ENCODE data around the gene USP51. TPM values are rescaled to one million over a fixed set of nuclear protein-coding genes. Genes with fewer than 3 reads are reported as not detected.

The USP51 gene
- polyA plus RNA-seq, 3 donors = 0.05 to 0.18 TPM; not detected in 1

- no peak for TF ChIP-seq CTCF (IDR thresholded peaks at IDR 0.05)
- H3K9me3 ChIP-seq (replicated peaks in 1 of 2; ENCODE audit: control insufficient read depth in 1 of 2, insufficient read depth in 1 of 2, low read length in 2 of 2) = no peaks in the 10 kb centered on the region
- Mint-ChIP-seq H3K27me3 (ENCODE audit: low read depth in 3 of 3) (peaks cover 0 to 2% (median 0%) of the 10 kb centered on the region in 3 donors), H3K4me3 (no peak overlapping the region), H3K27ac (no peak overlapping the region), H3K36me3 (no peaks in the 10 kb centered on the region), H3K4me1 (peaks cover 11% of the 10 kb centered on the region), H3K9me3 (peaks cover 0 to 3% (median 0%) of the 10 kb centered on the region in 7 donors)
- H3K4me2 ChIP-seq (replicated peaks; ENCODE audit: extremely low read depth, low read length, poor library complexity, severe bottlenecking) = no peak overlapping the region
- H3K9ac ChIP-seq (ENCODE audit: insufficient read depth, low read length, poor library complexity, severe bottlenecking) = no peak overlapping the region
- WGBS (ENCODE audit: insufficient coverage) = no CpG with 5 or more reads among the region's 4 CpGs
- no peak overlapping the region for H2AFZ ChIP-seq (ENCODE audit: insufficient read depth, low read depth, low read length, poor library complexity, severe bottlenecking)
- no peaks in the 10 kb centered on the region for H3K36me3 ChIP-seq (replicated peaks in 1 of 2; ENCODE audit: control insufficient read depth in 1 of 2, insufficient read depth in 2 of 2, low read length in 2 of 2)
- H3K4me1 ChIP-seq (ENCODE audit: control insufficient read depth in 1 of 2, insufficient read depth in 2 of 2, low read length in 2 of 2) = peaks cover 7 to 11% of the 10 kb centered on the region in 2 donors
- no peaks in the 10 kb centered on the region for H3K27me3 ChIP-seq (ENCODE audit: control insufficient read depth in 2 of 2, insufficient read depth in 2 of 2, low read length in 2 of 2)
- no peaks in the 10 kb centered on the region for H4K20me1 ChIP-seq (ENCODE audit: insufficient read depth, low read length)
- no peak overlapping the region for H3K27ac ChIP-seq (ENCODE audit: low read depth in 1 of 2, low read length in 2 of 2)
- H3K79me2 ChIP-seq (ENCODE audit: insufficient read depth, low read length) = no peaks in the 10 kb centered on the region
- intact Hi-C loops (cut with micrococcal nuclease) = no loop called here
- no peak for DNase-seq
- H3K4me3 ChIP-seq (replicated peaks in 1 of 3; ENCODE audit: low read depth in 2 of 3, low read length in 3 of 3) = no peak overlapping the region
Measured at GRCh38 chrX:55490974-55491373, 1.3 kb upstream of the USP51 start.

GRCh38 chrX:55490121-55490520, 473 bp upstream of the USP51 start:
- Histone ChIP-seq H3K36me3 (replicated peaks in 1 of 2; ENCODE audit: control insufficient read depth in 1 of 2, insufficient read depth in 2 of 2, low read length in 2 of 2) (no peaks in the 10 kb centered on the region), H4K20me1 (ENCODE audit: insufficient read depth, low read length) (no peaks in the 10 kb centered on the region), H3K9ac (ENCODE audit: insufficient read depth, low read length, poor library complexity, severe bottlenecking) (no peak overlapping the region), H2AFZ (ENCODE audit: insufficient read depth, low read depth, low read length, poor library complexity, severe bottlenecking) (peak overlapping the region; percentile 87), H3K4me1 (ENCODE audit: control insufficient read depth in 1 of 2, insufficient read depth in 2 of 2, low read length in 2 of 2) (peaks cover 7 to 11% of the 10 kb centered on the region in 2 donors), H3K4me2 (replicated peaks; ENCODE audit: extremely low read depth, low read length, poor library complexity, severe bottlenecking) (peak overlapping the region; percentile 70), H3K27ac (ENCODE audit: low read depth in 1 of 2, low read length in 2 of 2) (no peak overlapping the region), H3K27me3 (ENCODE audit: control insufficient read depth in 2 of 2, insufficient read depth in 2 of 2, low read length in 2 of 2) (no peaks in the 10 kb centered on the region), H3K79me2 (ENCODE audit: insufficient read depth, low read length) (no peaks in the 10 kb centered on the region), H3K4me3 (replicated peaks in 1 of 3; ENCODE audit: low read depth in 2 of 3, low read length in 3 of 3) (peak overlapping the region in 1 of 3 experiments; percentile 91), H3K9me3 (replicated peaks in 1 of 2; ENCODE audit: control insufficient read depth in 1 of 2, insufficient read depth in 1 of 2, low read length in 2 of 2) (no peaks in the 10 kb centered on the region)
- Mint-ChIP-seq H3K36me3 (no peaks in the 10 kb centered on the region), H3K27ac (peak overlapping the region in 1 of 7 donors; percentile 10), H3K9me3 (peaks cover 0 to 3% (median 0%) of the 10 kb centered on the region in 7 donors), H3K27me3 (ENCODE audit: low read depth in 3 of 3) (peaks cover 0 to 2% (median 0%) of the 10 kb centered on the region in 3 donors), H3K4me3 (peak overlapping the region; percentile 92 to 94), H3K4me1 (peaks cover 11% of the 10 kb centered on the region)
- intact Hi-C loops (cut with micrococcal nuclease) = no loop called here
- no CpG with 5 or more reads among the region's 4 CpGs for WGBS (ENCODE audit: insufficient coverage)
- TF ChIP-seq CTCF (IDR thresholded peaks at IDR 0.05) = no peak
- no peak for DNase-seq

All from CD14-positive monocyte (primary cell).